ENCODE results near the gene TMEM60. TPM values are rescaled to one million over a fixed set of nuclear protein-coding genes. Genes with fewer than 3 reads are reported as not detected.

TMEM60 gene
- total and polyA plus RNA-seq, 2 of the 8 experiments (the other 6 are each of a cell fraction or from before 2014, with no cell fraction given): 22.1 to 29.2 TPM

GRCh38 chr7:77837275-77837674 lies 39.0 kb upstream of the TMEM60 start:
- Histone ChIP-seq H4K5ac (ENCODE audit: insufficient read length, low read depth, low read length) (no peak overlapping the region), H4K8ac (ENCODE audit: extremely low read depth, insufficient read depth, low read length) (no peak overlapping the region), H3K27me3 (replicated peaks in 1 of 4; ENCODE audit: control insufficient read depth in 3 of 4, extremely low read depth in 1 of 4, insufficient read depth in 3 of 4, low read length in 3 of 4) (no peaks in the 10 kb centered on the region), H3K4ac (replicated peaks; ENCODE audit: insufficient read length, low read depth, low read length) (no peak overlapping the region), H3K4me3 (ENCODE audit: extremely low read depth in 1 of 4, insufficient read depth in 2 of 4, low read depth in 3 of 4, low read length in 4 of 4) (no peak overlapping the region), H3K23me2 (ENCODE audit: low read depth, low read length) (no peaks in the 10 kb centered on the region), H4K20me1 (replicated peaks in 1 of 2; ENCODE audit: control insufficient read depth in 1 of 2, insufficient read depth in 2 of 2, low read length in 2 of 2) (no peaks in the 10 kb centered on the region), H2BK5ac (ENCODE audit: low read depth, low read length) (no peak overlapping the region), H4K91ac (replicated peaks; ENCODE audit: insufficient read length, low read length) (no peak overlapping the region), H3K14ac (ENCODE audit: insufficient read length) (no peak overlapping the region), H2AK5ac (ENCODE audit: low read depth, low read length) (no peak overlapping the region), H3K27ac (ENCODE audit: low read depth, low read length) (no peak overlapping the region), H2BK12ac (ENCODE audit: low read depth, low read length) (no peak overlapping the region), H3K9me3 (ENCODE audit: insufficient read depth in 2 of 2, low read depth in 1 of 2, low read length in 1 of 2) (no peaks in the 10 kb centered on the region), H3K36me3 (ENCODE audit: control insufficient read depth in 2 of 4, insufficient read depth in 4 of 4, low read length in 3 of 4) (no peaks in the 10 kb centered on the region), H2BK120ac (replicated peaks; ENCODE audit: low read depth, low read length) (no peak overlapping the region), H3K23ac (ENCODE audit: insufficient read length) (no peak overlapping the region), H3K4me1 (replicated peaks in 1 of 4; ENCODE audit: control insufficient read depth in 3 of 4, insufficient read depth in 4 of 4, low read length in 3 of 4) (no peaks in the 10 kb centered on the region), H2AFZ (ENCODE audit: low read length) (no peak overlapping the region), H2BK15ac (ENCODE audit: low read length) (no peak overlapping the region), H2BK20ac (ENCODE audit: low read length) (no peak overlapping the region), H3K56ac (replicated peaks; ENCODE audit: insufficient read length, low read depth, low read length) (no peak overlapping the region), H3K79me1 (ENCODE audit: low read depth, low read length) (no peaks in the 10 kb centered on the region; the same call in 1 of the 2 replicates), H3K79me2 (ENCODE audit: control insufficient read depth in 1 of 2, insufficient read depth in 2 of 2, low read length in 2 of 2) (no peaks in the 10 kb centered on the region), H3K4me2 (ENCODE audit: insufficient read depth in 1 of 2, low read depth in 2 of 2, low read length in 2 of 2) (no peak overlapping the region), H3K18ac (ENCODE audit: extremely low read depth, low read length) (no peak overlapping the region), H3K9ac (replicated peaks in 1 of 4; ENCODE audit: extremely low read depth in 1 of 4, low read depth in 3 of 4, low read length in 3 of 4) (no peak overlapping the region)
- FAIRE-seq (no peak), DNase-seq (ENCODE audit: low read depth in 1 of 2, low spot score in 2 of 2) (no peak)
- POLR2A ChIA-PET (ENCODE audit: partially characterized antibody): interaction anchor here (0.6 kb wide), 1 partner anchor 10 kb away, joined by 6 read pairs; no protein-coding TSS in a partner anchor
- CTCF ChIA-PET (ENCODE audit: partially characterized antibody): interaction anchor here (0.7 kb wide), 1 partner anchor 12 kb away, joined by 3 read pairs; no protein-coding TSS in a partner anchor
- TF ChIP-seq CTCF (IDR thresholded peaks at IDR 0.05; ENCODE audit: control extremely low read depth in 1 of 3, insufficient read depth in 1 of 3, low read depth in 1 of 3, low read length in 3 of 3) (no peak), NANOG (IDR thresholded peaks at IDR 0.05; ENCODE audit: insufficient read depth, low read depth, low read length, poor library complexity, severe bottlenecking) (no peak), KDM1A (IDR thresholded peaks at IDR 0.05; ENCODE audit: borderline replicate concordance, low read length) (no peak), POLR2A (IDR thresholded peaks at IDR 0.05; ENCODE audit: control extremely low read depth in 1 of 2, low read depth in 2 of 2, low read length in 2 of 2) (no peak), BACH1 (IDR thresholded peaks at IDR 0.05; ENCODE audit: low read length) (no peak), JUN (IDR thresholded peaks at IDR 0.05; ENCODE audit: low read depth, low read length) (no peak), KDM5A (IDR thresholded peaks at IDR 0.05; ENCODE audit: low read length) (no peak), MAFK (IDR thresholded peaks at IDR 0.05; ENCODE audit: low read depth, low read length) (no peak)
- WGBS, 2 experiments (ENCODE audit: extremely low coverage in 1 of 2, insufficient coverage in 1 of 2, insufficient read length in 1 of 2, insufficient replicate concordance in 2 of 2, low coverage in 1 of 2, low lambda C conversion rate in 2 of 2, missing lambda C conversion rate in 1 of 2): 68% methylated on average over 2 of the region's 2 CpGs; no CpG with 5 or more reads in 1 of the 2 experiments
